MM.1S (cell line): ENCODE results near the gene KHK.

Source experiments
- DNase-seq: peaks from one replicate; pipeline ENCODE4 v3.0.0-alpha.2; 2015
- H2AFZ ChIP-seq: fragments of 300-600 bp; sonication (generic); 2 replicates; pipeline ENCODE4 v1.6.0; 2016; ENCODE audit warnings: antibody characterized with exemption, low read length
- H3F3A ChIP-seq: fragments of 300-600 bp; sonication (generic); 2 replicates; pipeline ENCODE4 v1.6.1; 2016; ENCODE audit warnings: mild to moderate bottlenecking, antibody characterized with exemption, low read length, moderate library complexity, mixed read lengths; ENCODE audit not compliant: insufficient read depth
- H3K27ac ChIP-seq: fragments of 300-600 bp; sonication (generic); 2 replicates; pipeline ENCODE4 v1.5.1; 2016; ENCODE audit warnings: mild to moderate bottlenecking, low read length
- H3K27me3 ChIP-seq: fragments of 300-600 bp; sonication (generic); replicated peaks from 2 replicates; pipeline ENCODE4 v1.6.0; 2016; ENCODE audit warnings: low read length; ENCODE audit not compliant: insufficient read depth
- H3K36me3 ChIP-seq: fragments of 300-600 bp; sonication (generic); replicated peaks from 2 replicates; pipeline ENCODE4 v1.6.1; 2016; ENCODE audit warnings: mild to moderate bottlenecking, low read length, mixed read lengths; ENCODE audit not compliant: insufficient read depth
- H3K4me1 ChIP-seq: fragments of 300-600 bp; sonication (generic); 2 replicates; pipeline ENCODE4 v1.6.1; 2016; ENCODE audit warnings: low read length, mixed read lengths
- H3K4me2 ChIP-seq: fragments of 300-600 bp; sonication (generic); 2 replicates; pipeline ENCODE4 v1.6.0; 2016; ENCODE audit warnings: low read depth, low read length
- H3K4me3 ChIP-seq: fragments of 300-600 bp; sonication (generic); 2 replicates; pipeline ENCODE4 v1.5.1; 2016; ENCODE audit warnings: low read length, mixed read lengths
- H3K79me2 ChIP-seq: fragments of 300-600 bp; sonication (generic); 2 replicates; pipeline ENCODE4 v1.6.1; 2016; ENCODE audit warnings: mixed run types, low read length, mixed read lengths
- H3K9ac ChIP-seq: fragments of 300-600 bp; sonication (generic); 2 replicates; pipeline ENCODE4 v1.6.1; 2016; ENCODE audit warnings: low read length, mixed read lengths
- H3K9me2 ChIP-seq: fragments of 300-600 bp; sonication (generic); replicated peaks from 2 replicates; pipeline ENCODE4 v1.6.1; 2016; ENCODE audit warnings: mild to moderate bottlenecking, low read length, mixed read lengths; ENCODE audit not compliant: insufficient read depth
- H3K9me3 ChIP-seq: fragments of 300-600 bp; sonication (generic); replicated peaks from 2 replicates; pipeline ENCODE4 v1.6.1; 2016; ENCODE audit warnings: mild to moderate bottlenecking, low read length, mixed read lengths; ENCODE audit not compliant: insufficient read depth
- H4K20me1 ChIP-seq: fragments of 300-600 bp; sonication (generic); 2 replicates; pipeline ENCODE4 v1.6.1; 2016; ENCODE audit warnings: mild to moderate bottlenecking, low read length, moderate library complexity, mixed read lengths; ENCODE audit not compliant: insufficient read depth
- CTCF ChIP-seq: fragments of 300-600 bp; sonication (generic); IDR thresholded peaks from 2 replicates; pipeline ENCODE4 v1.5.1; 2016; ENCODE audit warnings: antibody characterized with exemption, low read length, mixed read lengths
- EZH2 ChIP-seq: fragments of 300-600 bp; sonication (generic); optimal IDR thresholded peaks from 2 replicates; pipeline ENCODE3; 2017; ENCODE audit warnings: low read depth, mild to moderate bottlenecking, antibody characterized with exemption, low read length, mixed read lengths
- EZH2phosphoT487 ChIP-seq: fragments of 300-600 bp; sonication (generic); IDR thresholded peaks from 2 replicates; pipeline ENCODE4 v1.6.1; 2018; ENCODE audit warnings: antibody characterized with exemption, low read length

KHK gene

GRCh38 chr2:27126252-27126710 lies 39.7 kb downstream of the KHK start:
- H3K4me2 ChIP-seq, result no peak overlapping the region
- no peaks in the 10 kb centered on the region for H4K20me1 ChIP-seq
- no peaks in the 10 kb centered on the region for H3K9me2 ChIP-seq
- H3F3A ChIP-seq, result no peaks in the 10 kb centered on the region
- H3K36me3 ChIP-seq, result peaks cover 7% of the 10 kb centered on the region; the same call in 1 of the 2 replicates
- no peak overlapping the region for H2AFZ ChIP-seq
- no peak overlapping the region for H3K27ac ChIP-seq
- no peaks in the 10 kb centered on the region for H3K9me3 ChIP-seq
- no peaks in the 10 kb centered on the region for H3K4me1 ChIP-seq
- H3K4me3 ChIP-seq, result no peak overlapping the region
- DNase-seq, result no peak
- no peak overlapping the region for H3K9ac ChIP-seq
- TF ChIP-seq EZH2, result no peak
- TF ChIP-seq CTCF, result no peak
- no peak for TF ChIP-seq EZH2phosphoT487
- no peaks in the 10 kb centered on the region; the same call in 1 of the 2 replicates for H3K27me3 ChIP-seq
- no peaks in the 10 kb centered on the region for H3K79me2 ChIP-seq

- H3K9me2 ChIP-seq, result no peaks in the 10 kb centered on the region
- H3K27ac ChIP-seq, result no peak overlapping the region
- peaks cover 11% of the 10 kb centered on the region for H3K79me2 ChIP-seq
- no peaks in the 10 kb centered on the region for H3K4me1 ChIP-seq
- no peaks in the 10 kb centered on the region for H4K20me1 ChIP-seq
- H3K36me3 ChIP-seq, result peaks cover 10% of the 10 kb centered on the region; the same call in 1 of the 2 replicates
- H3K4me3 ChIP-seq, result no peak overlapping the region
- no peak overlapping the region for H3K9ac ChIP-seq
- no peaks in the 10 kb centered on the region for H3F3A ChIP-seq
- no peak overlapping the region for H2AFZ ChIP-seq
- H3K4me2 ChIP-seq, result no peak overlapping the region
- H3K9me3 ChIP-seq, result no peaks in the 10 kb centered on the region
- no peak for TF ChIP-seq EZH2
- TF ChIP-seq EZH2phosphoT487, result no peak
- no peak for TF ChIP-seq CTCF
- no peak for DNase-seq
- no peaks in the 10 kb centered on the region for H3K27me3 ChIP-seq
Observed at GRCh38 chr2:27127883-27128667, 41.5 kb downstream of the KHK start.

- peaks cover 10% of the 10 kb centered on the region; the same call in 1 of the 2 replicates for H3K36me3 ChIP-seq
- H3K9me2 ChIP-seq, result no peaks in the 10 kb centered on the region
- no peaks in the 10 kb centered on the region for H3K4me1 ChIP-seq
- H4K20me1 ChIP-seq, result no peaks in the 10 kb centered on the region
- H3F3A ChIP-seq, result 0 out of 2 replicates have a peak, but pooled peaks cover 2% of the 10 kb centered on the region
- H3K9ac ChIP-seq, result no peak overlapping the region
- no peaks in the 10 kb centered on the region for H3K27me3 ChIP-seq
- H2AFZ ChIP-seq, result no peak overlapping the region
- H3K79me2 ChIP-seq, result peaks cover 20% of the 10 kb centered on the region
- no peak overlapping the region for H3K4me2 ChIP-seq
- no peak overlapping the region for H3K27ac ChIP-seq
- TF ChIP-seq EZH2phosphoT487 (no peak), EZH2 (no peak), CTCF (no peak)
- H3K4me3 ChIP-seq, result no peak overlapping the region
- no peak for DNase-seq
- no peaks in the 10 kb centered on the region for H3K9me3 ChIP-seq
Observed at GRCh38 chr2:27128668-27129571, 42.3 kb downstream of the KHK start.
